Measurements from ENCODE around the gene LAMB4. TPM values are rescaled to one million over a fixed set of nuclear protein-coding genes. Genes with fewer than 3 reads are reported as not detected.

LAMB4 gene
- polyA plus RNA-seq, 3 donors, result 1.5 to 3.9 (median 2.7) TPM

DNA sequence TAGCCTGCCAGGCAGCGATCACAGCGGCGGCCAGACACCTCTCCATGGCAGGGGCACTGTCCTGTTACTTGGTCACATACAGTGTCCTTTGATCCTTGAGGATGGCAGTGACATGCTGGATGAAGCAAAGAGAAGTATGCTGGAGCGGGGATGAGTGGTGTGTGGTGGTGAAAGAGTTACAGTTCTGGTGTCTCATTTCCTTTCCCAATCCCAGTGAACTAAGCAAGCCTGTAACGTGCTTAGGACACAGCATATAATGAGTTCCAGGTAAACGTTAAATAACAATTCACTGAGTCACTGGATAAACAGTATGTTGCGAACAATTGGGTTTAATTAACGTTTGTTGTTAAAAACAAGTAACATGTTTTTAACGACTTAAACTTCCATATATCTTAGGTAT is 63.7 kb downstream of the LAMB4 start:
- no peak for DNase-seq (ENCODE audit: extremely low read depth in 1 of 11, low read depth in 9 of 11, low spot score in 4 of 11)

DNA sequence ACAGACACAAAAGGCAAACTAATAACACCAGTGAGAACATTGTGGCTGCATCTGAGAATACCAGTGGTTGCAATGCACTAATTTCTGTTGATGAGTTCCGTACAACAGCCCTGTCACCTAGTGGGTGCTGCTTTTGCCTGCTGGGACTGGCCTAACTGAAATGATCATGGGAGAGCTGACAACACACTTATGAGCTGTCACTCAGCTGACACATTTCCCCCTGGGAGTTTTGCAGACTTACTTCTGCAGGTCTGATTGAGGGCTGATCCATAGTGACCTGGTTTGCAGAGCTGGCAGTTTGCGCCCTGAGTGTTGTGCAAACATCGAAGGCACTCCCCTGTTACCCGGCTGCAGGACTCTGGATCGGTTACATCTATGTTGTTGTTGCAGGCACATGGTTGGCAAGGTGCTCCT is 66.6 kb downstream of the LAMB4 start:
- DNase-seq (ENCODE audit: extremely low read depth in 1 of 11, low read depth in 9 of 11, low spot score in 4 of 11), result no peak

DNA sequence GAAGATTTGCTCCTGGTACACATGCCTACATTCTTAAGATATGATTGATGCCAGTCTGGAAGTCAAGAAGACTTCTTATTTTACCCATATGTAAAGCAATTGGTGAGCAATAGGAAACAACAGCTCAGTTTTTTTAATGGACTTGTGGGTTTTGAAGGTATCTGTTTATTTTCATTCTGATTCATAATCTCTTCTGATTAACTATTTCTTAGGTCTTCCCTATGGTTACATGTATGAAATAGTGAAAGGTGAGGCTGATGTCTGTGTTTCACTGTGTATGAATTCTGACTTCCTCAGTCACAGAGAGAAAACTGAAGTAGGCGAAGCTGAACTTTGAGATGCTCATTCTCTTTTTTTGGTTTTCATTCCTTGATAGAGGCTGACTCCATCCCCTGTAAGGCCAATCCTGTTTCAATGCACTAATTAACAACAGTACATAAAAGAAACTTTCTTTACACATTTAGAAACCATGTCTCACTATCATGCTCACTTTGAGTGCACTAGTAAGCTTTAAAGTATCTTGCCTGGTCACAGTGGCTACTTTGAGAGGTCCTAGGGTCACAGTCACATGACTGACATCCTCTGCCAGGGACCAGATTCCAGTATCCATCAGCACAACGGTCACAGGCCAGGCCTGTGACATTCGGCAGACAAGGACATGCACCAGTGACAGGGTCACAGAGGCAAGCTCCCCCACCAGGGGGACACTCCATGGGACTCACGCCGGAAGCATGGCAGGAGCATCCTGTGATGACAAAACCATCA is 67.7 kb downstream of the LAMB4 start:
- DNase-seq (ENCODE audit: extremely low read depth in 1 of 11, low read depth in 9 of 11, low spot score in 4 of 11), result no peak

DNA sequence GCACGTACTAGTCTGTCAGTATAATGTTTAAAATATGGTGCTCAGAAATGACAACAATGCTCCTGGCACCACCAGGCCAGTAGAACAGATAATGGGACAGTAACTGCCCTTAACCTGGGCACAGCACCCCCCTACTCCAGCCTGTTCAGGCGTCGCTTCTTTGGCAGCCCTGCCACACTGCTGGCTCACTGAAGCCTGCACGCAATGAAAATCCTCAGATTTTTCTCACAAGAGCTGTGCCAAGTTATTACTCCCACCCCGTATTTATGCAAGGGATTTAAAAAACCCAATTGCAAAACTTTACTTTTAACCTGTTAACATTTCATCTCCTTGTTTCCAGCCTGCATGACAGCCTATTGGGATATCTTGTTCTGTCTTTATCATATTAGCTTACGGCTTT is 70.6 kb downstream of the LAMB4 start:
- no peak for DNase-seq (ENCODE audit: extremely low read depth in 1 of 11, low read depth in 9 of 11, low spot score in 4 of 11)

DNA sequence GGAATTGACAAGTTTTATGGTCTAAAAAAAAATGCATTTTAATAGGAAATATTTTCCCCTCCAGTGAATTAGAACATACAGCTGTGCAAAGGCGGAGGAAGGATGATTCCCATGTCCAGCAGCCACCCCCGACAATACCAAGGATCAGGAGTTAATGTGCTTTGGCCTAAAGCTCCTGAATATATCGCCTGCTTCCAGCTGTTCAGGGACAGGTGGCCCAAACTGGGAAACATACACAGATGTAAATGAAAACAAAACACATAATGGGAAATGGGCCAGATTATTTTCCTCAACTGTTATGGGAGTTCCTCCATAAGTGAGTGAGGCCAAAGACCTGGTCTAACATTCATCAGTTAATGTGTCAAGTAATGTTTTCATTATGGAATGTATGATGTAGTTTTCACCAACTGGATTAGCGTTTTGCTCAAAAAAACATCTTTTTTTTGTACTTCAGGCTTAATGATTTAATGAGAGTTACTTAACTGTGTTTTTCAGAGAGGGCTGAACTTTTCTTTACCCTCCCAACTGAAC is 72.1 kb downstream of the LAMB4 start:
- peak; percentile 33 to 77 (median 63) for DNase-seq (ENCODE audit: extremely low read depth in 1 of 11, low read depth in 9 of 11, low spot score in 4 of 11)

DNA sequence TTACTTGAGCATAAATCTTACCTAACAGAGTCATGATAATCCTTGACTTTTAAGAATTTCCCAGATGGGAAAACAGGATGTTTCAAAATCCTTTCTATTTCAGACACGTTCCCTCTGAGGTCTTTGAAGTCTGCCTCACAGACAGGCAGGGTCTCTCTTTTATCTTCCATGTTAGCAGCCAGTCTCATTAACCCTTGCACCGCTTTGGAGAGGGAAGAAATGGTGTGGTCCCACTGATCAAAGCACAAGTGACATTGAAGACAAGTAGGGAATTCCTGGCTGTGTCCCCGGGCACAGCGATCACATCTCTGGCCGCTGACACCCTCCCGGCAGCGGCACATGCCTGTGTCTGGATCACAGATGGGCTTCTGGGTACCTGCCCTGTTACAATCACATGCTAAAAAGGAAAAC is 74.5 kb downstream of the LAMB4 start:
- no peak for DNase-seq (ENCODE audit: extremely low read depth in 1 of 11, low read depth in 9 of 11, low spot score in 4 of 11)

DNA sequence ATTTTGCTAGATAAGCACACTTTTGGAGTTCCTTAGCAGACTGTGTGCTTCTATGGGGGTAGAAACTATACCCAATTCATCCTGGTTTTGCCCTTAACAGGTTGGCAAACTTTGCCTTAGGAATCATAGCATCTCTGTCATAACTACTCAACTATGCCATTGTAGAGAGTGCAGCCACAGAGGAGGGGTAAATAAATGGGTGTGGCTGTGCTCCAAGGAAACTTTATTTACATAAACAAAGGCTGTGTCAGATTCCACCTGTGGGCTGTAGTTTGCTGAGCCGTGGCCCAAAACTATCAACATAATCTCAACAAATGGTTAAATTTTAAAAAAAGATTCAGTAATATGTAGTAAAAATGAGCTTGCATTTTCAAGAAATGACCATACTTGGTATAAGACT is 75.6 kb downstream of the LAMB4 start:
- DNase-seq (ENCODE audit: extremely low read depth in 1 of 11, low read depth in 9 of 11, low spot score in 4 of 11), result no peak

DNA sequence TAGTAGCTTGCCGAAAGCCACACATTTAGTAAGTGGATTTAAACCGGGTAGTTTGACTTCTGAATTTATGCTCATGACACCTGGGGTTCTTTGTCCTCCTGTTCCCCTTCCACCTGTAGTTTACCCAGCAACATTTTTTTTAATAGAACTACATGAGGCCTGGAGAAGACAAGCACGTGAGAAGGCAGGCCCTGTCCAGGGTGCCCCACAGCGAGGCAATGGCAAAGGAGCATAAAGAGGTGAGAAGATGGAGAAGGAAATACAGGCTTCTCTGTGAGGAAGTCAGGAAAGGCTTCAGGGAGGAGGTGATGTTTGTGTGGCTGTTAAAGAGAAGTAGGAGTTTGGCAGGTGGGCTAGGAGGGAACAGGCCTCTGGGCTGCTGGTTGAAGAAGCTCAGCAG is 76.9 kb downstream of the LAMB4 start:
- no peak for DNase-seq (ENCODE audit: extremely low read depth in 1 of 11, low read depth in 9 of 11, low spot score in 4 of 11)

DNA sequence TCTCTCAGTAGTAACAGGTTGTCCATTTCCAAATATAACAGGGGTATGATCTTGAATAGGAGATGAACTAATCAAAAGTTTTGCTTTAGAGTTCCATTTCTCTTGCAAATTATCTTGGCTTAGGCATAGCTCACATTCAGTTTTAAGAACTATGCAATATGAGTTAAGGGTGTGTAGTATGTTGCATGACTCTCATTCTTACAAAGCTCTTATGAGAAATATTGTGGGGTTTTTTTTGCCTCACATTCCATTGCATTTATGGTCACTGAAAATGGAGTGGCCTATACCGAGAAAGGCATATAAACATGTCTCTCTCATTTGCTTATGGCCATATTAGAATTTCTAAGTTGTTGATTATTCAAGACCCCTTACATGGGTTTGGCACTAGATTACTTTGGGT is 78.7 kb downstream of the LAMB4 start:
- no peak for DNase-seq (ENCODE audit: extremely low read depth in 1 of 11, low read depth in 9 of 11, low spot score in 4 of 11)

DNA sequence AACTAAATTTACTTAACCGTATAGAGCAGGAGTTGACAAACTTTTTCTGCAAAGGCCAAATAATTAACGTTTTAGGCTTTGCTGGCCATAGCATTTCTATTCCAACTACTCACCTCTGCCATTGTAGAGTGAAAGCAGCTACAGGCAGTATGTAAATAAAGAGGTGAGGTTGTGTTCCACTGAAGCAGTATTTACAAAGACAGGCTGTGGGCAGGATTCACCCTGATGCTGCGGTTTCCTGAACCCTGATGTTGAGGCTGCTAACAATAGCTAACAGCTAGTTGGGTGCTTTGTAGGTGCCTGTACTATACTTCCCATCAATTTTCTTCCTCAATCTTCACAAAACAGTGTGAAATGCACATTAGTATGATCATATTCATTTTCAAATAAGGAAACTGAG is 80.2 kb downstream of the LAMB4 start:
- DNase-seq (ENCODE audit: extremely low read depth in 1 of 11, low read depth in 9 of 11, low spot score in 4 of 11), result no peak

DNA sequence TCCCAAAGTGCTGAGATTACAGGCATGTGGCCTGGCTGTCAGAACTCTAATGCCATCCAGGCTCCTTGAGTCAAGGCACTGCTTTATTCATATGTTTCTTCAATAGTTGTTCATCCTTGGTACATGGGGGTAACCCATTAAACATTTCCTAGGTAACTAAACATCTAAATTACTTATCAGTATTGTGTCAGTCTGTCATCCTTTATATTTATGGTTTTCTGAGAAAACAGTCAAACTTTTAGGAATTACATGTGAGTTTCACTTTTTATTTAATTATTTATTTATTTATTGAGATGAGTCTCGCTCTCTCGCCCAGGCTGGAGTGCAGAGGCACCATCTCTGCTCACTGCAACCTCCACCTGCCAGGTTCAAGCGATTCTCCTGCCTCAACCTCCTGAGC is 81.7 kb downstream of the LAMB4 start:
- DNase-seq (ENCODE audit: extremely low read depth in 1 of 11, low read depth in 9 of 11, low spot score in 4 of 11), result no peak

DNA sequence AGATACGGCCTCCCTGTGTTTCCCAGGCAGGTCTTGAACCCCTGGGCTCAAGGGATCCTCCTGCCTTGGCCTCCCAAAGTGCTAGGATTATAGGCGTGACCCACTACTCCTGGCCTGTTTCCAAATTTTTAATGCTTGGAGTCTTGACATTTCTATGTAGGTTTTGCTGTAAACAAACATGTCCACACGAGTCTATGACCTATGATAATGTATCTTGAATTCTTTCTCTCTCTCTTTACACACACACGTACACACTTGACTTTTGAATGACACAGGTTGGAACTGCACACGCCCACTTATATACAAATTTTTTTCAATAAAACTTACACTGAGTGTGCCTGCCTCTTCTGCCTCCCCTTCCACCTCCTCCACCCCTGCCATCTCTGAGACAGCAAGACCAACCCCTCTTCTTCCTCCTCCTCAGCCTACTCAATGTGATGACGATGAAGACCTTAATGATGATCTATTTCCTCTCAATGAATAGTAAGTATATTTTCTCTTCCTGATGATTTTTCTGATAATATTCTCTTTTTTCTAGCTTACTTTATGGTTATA is 83.1 kb downstream of the LAMB4 start:
- no peak for DNase-seq (ENCODE audit: extremely low read depth in 1 of 11, low read depth in 9 of 11, low spot score in 4 of 11)

DNA sequence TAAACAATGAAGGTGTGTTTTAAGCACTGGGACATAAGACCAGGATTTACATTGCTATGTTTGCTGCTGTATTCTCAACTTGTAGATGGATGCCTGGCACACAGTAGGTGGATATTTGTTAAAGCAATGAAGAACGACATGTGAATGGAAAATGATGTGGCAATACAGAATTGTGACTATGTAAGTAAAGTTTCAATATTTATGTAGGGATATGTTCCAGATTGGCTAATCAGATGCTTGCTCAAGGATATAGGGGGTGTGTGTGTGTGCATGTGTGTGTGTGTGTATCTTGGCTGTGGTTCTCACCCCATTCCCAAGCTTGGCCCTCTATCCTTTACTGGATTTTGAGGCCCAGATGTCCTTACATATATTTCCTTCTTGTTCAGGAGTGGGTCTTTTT is 84.5 kb downstream of the LAMB4 start:
- DNase-seq (ENCODE audit: extremely low read depth in 1 of 11, low read depth in 9 of 11, low spot score in 4 of 11), result no peak

DNA sequence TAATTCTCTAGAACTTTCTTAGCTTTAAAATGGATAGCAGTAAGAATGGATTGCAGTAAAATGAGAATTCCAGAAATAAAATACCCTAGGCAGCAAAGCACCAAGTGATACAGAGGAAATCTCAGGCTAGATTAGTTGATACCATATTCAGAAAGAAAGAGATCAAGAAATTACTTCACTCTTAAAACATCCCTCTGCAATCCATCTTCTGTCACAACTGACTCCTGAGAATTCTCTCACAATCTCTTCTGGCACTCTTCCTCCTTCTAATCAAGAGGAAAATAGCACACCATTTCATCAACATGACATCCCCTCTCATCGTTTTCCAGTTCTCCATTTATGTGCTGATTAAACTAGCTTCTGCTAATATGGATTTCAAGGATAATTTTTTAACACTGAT is 85.0 kb downstream of the LAMB4 start:
- DNase-seq (ENCODE audit: extremely low read depth in 1 of 11, low read depth in 9 of 11, low spot score in 4 of 11), result no peak

DNA sequence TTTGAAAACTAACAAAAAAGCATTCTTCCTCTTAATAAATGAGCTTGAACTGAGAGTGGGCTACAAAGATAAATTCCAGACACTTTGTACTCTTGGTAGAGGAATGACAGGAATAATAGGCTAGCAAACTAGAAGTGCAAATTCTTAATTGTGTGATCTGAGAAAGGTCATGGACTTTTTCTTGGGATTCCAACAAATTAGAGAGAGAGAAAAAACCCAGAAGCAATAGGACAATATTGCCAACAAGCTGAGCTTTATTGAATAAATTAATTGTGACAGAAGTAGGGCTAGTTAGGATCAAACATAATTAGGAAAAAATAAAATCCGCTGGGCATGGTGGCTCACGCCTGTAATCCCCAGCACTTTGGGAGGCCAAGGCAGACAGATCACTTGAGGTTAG is 85.8 kb downstream of the LAMB4 start:
- no peak for DNase-seq (ENCODE audit: extremely low read depth in 1 of 11, low read depth in 9 of 11, low spot score in 4 of 11)

DNA sequence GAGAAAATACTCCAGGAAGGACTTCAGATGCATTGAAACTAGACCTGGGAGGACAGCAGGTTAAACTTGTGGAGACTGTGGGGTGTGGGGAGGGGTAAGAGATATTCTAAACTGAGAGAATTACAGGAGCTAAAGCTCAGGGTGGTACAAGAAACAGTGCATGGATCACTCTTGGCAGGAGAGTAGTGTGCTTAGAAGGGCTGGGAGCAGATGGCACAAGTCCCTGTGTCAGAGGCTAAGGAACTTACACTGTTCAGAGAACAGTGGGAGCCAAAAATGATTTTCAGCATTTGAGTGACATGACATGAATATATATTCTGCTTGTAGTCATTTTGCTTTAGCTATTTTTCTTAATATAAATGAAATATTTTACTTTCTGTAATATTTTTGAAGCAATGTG is 91.2 kb downstream of the LAMB4 start:
- no peak for DNase-seq (ENCODE audit: extremely low read depth in 1 of 11, low read depth in 9 of 11, low spot score in 4 of 11)

DNA sequence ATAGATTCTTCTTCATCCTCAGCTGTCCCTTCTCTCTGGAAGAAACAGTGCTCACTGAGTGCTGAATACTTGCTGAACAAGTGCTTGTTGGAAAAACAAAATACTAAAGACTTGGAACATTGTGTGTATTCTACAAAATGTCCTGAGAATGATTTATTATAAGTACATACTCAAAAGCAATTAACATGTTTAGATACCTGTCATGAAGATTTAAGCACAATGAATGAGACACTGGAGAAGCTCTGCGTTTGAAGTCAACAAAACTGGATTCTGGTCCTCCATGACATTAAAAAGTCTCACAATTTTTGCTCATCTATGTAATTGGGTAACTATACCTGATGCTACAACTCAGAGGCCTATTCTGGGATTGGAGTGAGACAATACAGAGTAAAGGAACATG is 92.4 kb downstream of the LAMB4 start:
- DNase-seq (ENCODE audit: extremely low read depth in 1 of 11, low read depth in 9 of 11, low spot score in 4 of 11), result no peak

DNA sequence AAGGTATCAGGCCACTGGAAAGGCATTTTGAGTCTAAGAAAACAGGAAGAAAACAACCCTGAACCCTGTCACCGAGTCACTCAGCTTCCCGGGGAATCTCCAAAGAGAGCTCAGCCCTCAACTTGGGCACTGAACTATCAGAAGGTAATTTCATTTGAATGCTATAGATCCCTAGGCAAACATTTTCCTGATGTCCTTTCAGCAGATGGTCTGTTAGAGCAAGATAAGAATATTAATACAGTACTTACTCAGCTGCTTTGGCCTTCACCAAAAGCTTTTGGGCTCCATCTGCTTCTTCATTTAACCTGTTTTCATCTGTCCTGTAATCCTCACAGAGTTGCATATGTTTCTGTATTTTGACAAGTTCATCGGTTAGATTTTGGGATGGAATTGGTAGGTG is 93.0 kb downstream of the LAMB4 start:
- DNase-seq (ENCODE audit: extremely low read depth in 1 of 11, low read depth in 9 of 11, low spot score in 4 of 11), result no peak

DNA sequence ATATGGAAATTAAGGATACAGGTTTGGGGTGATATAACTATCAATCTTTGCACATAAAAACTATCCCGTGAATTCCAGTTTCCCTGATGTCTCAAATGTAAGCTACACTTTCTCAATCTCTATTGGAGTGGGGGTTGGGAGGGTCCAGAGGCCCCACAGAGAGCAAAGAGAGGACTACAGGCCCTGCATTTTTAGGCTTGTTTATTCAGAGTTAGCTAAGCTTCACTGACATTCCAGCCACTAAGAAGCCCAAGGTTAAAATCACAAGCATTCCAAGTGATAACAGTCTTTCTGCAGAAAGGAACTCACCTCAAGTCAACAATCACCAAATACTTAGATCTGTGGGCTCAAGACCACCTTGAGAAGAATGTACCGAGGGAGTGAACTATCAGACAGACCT is 95.6 kb downstream of the LAMB4 start:
- no peak for DNase-seq (ENCODE audit: extremely low read depth in 1 of 11, low read depth in 9 of 11, low spot score in 4 of 11)

DNA sequence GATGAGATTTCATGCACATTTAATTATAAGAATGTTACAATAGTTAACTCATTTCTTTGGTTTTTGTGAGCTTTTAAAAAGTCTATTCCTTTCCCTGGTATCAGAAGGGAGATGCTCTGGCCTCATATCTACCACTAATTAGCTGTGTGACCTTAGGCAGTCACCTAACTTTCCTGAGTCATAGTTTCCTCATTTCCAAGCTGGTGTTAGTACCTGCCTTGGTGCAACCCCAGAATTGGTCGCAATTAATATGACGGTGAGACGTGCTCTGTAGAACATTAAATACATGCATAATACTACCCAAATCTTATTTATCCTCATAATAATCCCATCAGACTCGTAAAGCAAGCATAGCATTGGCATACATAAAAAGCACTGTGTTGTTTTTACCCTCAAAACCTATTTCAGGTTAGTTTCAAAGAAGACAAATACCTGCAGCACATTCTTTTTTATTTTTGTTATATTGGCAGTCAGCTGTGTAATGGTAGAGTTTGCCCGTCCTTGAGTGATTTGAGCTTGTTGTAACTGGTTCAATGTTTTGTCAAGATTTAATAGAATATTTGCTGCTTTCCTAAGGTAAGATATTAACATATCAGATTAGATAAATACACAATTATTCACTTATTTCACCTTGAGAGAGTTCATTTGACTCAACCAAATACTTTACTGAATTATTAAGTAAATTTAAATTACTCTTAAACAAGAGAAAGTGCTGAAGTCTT is 96.2 kb downstream of the LAMB4 start:
- no peak for DNase-seq (ENCODE audit: extremely low read depth in 1 of 11, low read depth in 9 of 11, low spot score in 4 of 11)
